ENCODE measurements around the gene POLG2.

POLG2 gene

DNA sequence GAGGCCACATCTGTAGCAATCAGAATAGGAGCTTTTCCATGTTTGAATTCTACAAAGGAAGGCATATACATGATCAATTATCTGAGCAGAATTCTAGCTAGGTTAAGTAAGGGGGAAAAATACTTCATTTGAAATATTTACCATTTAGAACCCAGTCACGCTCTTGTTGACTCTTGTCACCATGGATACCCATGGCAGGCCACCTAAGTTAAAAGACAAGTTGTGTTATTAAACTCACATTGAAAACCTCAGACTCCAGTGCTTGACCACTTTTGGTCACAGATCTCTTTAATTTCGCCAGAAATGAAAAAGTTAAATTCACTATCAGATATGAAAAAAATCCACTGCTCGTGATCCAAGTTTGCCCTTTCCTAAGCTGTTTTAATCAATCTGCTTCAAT lies 5.2 kb upstream of the POLG2 start:
- DNase-seq (ENCODE audit: low spot score) = no peak
- TF ChIP-seq, protein P1, sequence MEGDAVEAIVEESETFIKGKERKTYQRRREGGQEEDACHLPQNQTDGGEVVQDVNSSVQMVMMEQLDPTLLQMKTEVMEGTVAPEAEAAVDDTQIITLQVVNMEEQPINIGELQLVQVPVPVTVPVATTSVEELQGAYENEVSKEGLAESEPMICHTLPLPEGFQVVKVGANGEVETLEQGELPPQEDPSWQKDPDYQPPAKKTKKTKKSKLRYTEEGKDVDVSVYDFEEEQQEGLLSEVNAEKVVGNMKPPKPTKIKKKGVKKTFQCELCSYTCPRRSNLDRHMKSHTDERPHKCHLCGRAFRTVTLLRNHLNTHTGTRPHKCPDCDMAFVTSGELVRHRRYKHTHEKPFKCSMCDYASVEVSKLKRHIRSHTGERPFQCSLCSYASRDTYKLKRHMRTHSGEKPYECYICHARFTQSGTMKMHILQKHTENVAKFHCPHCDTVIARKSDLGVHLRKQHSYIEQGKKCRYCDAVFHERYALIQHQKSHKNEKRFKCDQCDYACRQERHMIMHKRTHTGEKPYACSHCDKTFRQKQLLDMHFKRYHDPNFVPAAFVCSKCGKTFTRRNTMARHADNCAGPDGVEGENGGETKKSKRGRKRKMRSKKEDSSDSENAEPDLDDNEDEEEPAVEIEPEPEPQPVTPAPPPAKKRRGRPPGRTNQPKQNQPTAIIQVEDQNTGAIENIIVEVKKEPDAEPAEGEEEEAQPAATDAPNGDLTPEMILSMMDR (IDR thresholded peaks at IDR 0.05; ENCODE audit: extremely low read depth, missing control alignments) = no peak

DNA sequence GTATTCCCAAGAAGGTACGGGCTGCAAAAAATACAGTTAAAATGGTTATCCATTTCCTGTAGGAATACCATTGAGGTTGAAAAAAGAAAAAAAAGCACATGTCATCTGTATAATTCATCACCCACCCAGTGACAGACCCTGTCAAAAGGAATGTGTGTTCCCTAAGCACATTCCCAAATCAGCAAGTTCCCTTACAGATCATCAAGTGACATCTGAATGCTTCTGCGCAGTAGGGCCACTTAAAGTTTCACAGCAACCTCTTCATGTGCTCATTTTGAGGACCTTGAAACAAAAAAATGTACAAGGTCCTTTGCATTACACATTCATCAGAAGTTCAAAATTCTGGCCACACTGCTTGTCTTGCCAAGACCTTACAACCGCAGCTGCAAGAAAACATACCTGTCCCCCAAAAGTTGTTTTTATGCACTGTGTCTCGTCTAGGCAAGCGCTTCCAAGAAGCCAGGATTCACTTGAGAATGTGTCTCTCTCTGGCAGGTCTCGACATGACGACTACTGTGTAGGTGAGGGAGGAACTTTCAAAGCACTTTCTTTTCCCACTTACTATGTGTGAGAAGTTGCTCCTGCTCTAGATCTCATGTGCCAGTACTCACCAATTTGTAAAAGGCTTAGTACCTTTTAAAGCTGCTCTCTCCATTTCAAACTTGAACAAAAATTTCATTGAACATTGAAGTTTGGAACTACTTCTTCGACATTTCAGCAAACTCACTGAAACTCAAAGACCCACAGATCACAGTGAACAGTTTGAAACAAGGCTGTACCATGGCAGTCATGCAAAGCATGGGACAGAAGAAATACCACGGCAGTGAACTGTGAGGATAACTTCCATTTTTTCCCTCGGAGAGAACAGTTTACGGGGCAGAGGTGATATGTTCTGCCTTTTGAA lies 4.3 kb upstream of the POLG2 start:
- TF ChIP-seq, protein P1 (IDR thresholded peaks at IDR 0.05; ENCODE audit: extremely low read depth, missing control alignments) = no peak
- no peak for DNase-seq (ENCODE audit: low spot score)

DNA sequence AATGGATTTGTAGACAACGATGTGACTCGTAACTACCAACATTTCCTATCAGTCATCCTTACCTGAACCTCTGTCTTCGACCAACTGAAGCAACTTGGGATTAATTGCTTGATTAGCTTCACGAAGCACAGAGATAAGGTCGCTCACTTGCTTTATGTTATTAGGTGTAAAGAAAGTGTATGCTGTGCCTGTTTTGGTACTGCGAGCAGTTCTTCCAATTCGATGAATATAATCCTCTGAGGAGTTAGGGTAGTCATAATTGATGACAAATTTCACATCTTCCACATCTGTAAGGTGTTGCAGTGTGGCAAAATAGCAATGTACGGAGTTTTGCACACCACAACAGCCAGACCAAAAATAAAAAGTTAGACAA lies 3.6 kb upstream of the POLG2 start:
- TF ChIP-seq, protein P1 (IDR thresholded peaks at IDR 0.05; ENCODE audit: extremely low read depth, missing control alignments) = no peak
- no peak for DNase-seq (ENCODE audit: low spot score)

DNA sequence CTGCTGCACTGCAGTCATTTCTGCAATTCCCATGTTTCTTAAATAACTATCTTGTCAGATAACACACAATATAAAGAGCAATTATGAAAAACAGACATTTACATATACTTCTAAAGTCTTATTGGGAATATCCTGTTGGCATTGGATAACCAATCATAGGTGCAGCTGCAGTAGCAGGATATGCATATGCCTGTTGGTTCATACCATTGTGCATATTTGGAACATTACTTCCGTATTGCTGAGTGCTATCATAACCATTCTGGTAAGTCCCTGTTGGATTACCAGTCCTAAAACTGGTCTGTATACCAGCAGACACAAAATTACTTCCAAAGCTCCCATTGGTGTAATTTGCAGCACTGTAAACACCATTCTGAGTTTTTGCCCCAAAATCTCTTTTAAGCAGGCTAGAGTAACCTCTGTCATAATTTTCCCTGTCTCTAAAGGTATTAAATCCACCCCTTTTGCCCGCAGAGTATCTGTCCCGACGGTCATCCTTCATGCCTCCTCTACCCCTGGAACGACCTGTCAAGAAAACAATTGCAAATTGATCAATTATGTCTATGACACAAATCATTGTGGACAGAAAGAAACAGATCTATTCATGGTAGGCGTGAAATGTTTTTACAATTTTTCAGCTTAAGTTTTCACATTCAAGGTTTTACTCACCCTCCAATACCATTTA lies 3.1 kb upstream of the POLG2 start:
- TF ChIP-seq, protein P1 (IDR thresholded peaks at IDR 0.05; ENCODE audit: extremely low read depth, missing control alignments) = no peak
- DNase-seq (ENCODE audit: low spot score) = no peak

DNA sequence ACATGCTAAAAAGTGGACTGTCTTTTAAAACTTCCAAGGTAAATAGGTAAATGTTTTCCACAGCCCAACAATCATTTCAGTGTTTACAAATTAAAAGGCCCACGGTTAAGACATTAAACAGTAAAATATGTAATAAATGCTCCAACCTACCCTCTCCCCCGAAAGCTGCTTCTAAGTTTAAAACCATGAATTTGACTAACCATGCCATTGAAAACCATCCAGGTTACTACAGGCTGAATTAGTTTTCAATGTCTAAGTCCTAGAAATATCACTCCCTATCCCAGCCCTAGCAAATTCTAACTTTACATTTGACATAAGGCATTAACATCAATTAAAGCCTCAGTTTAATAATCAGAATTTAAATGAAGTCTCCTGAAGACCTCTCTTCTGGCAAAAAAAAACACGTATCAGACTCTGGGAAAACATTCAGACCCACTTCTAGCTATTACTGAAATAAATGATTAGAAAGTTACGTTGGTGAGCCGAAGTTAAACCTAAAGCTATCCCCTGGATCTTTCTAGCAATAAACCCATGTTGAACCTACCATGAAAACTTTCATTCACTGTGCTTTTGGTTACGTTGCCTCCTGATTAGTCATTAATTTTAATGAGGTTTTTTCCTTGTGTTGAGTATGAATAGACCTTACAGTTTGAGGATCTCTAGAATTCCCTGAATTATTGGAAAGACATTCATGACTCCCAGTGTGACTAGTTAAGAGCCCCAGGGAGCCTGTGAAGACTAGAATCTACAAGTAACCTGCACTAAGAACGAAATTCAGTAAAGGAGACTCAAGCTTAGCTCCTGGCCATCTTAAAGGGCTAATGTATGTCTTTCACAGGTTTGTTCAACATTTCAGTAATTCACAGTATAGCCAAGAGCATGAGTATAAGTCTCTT lies 1.7 kb upstream of the POLG2 start:
- TF ChIP-seq, protein P1 (IDR thresholded peaks at IDR 0.05; ENCODE audit: extremely low read depth, missing control alignments) = no peak

DNA sequence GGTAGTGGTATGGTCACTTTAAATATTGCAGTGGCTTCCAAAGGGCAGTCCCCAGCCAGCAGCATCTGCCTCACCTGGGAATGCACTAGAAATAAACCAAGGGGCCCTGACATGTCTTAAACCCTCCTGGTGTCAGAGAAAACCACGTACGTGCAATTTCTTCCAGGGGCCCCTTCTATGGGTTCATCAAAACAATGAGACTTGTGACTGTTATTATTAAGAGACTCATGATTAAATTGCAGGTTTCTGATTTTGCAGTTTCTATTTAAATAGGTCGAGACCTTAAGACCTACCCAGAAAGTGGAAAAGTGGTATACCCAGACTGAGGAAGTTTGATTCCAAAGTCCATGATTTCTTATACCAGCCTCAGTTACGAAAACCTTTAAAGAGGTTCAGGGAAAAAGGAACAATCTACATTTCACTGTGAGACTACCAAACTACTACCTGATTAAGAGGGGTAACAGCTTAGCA lies 746 bp upstream of the POLG2 start:
- TF ChIP-seq, protein P1 (IDR thresholded peaks at IDR 0.05; ENCODE audit: extremely low read depth, missing control alignments) = no peak
- DNase-seq (ENCODE audit: low spot score) = no peak

More for the DNA sequence above, 1.7 kb upstream of the POLG2 start:
- DNase-seq (ENCODE audit: low spot score) = no peak

Data from GM20000 (cell line).